ENCODE data around the gene KCND3.

KCND3 gene

GRCh38 chr1:111928531-111928930 is 60.9 kb downstream of the KCND3 start:
- H3K9me3 ChIP-seq (ENCODE audit: control insufficient read depth, insufficient read depth, low read length): no peaks in the 10 kb centered on the region
- no peak overlapping the region for H3K4me3 ChIP-seq (ENCODE audit: low read depth, low read length)
- no peak overlapping the region for H3K9ac ChIP-seq (ENCODE audit: low read depth, low read length)
- no peaks in the 10 kb centered on the region for H3K4me1 ChIP-seq (ENCODE audit: control insufficient read depth, insufficient read depth, low read length)
- no peaks in the 10 kb centered on the region for H3K27me3 ChIP-seq (ENCODE audit: control insufficient read depth, insufficient read depth, low read length)
- H3K36me3 ChIP-seq (ENCODE audit: control insufficient read depth, insufficient read depth, low read length): no peaks in the 10 kb centered on the region

GRCh38 chr1:111927652-111928051 is 61.8 kb downstream of the KCND3 start:
- Histone ChIP-seq H3K4me3 (ENCODE audit: low read depth, low read length) (no peak overlapping the region), H3K36me3 (ENCODE audit: control insufficient read depth, insufficient read depth, low read length) (no peaks in the 10 kb centered on the region), H3K9me3 (ENCODE audit: control insufficient read depth, insufficient read depth, low read length) (no peaks in the 10 kb centered on the region), H3K4me1 (ENCODE audit: control insufficient read depth, insufficient read depth, low read length) (no peaks in the 10 kb centered on the region), H3K9ac (ENCODE audit: low read depth, low read length) (no peak overlapping the region), H3K27me3 (ENCODE audit: control insufficient read depth, insufficient read depth, low read length) (no peaks in the 10 kb centered on the region)

- Histone ChIP-seq H3K27me3 (ENCODE audit: control insufficient read depth, insufficient read depth, low read length) (no peaks in the 10 kb centered on the region), H3K4me3 (ENCODE audit: low read depth, low read length) (no peak overlapping the region), H3K36me3 (ENCODE audit: control insufficient read depth, insufficient read depth, low read length) (no peaks in the 10 kb centered on the region), H3K9me3 (ENCODE audit: control insufficient read depth, insufficient read depth, low read length) (no peaks in the 10 kb centered on the region), H3K9ac (ENCODE audit: low read depth, low read length) (no peak overlapping the region), H3K4me1 (ENCODE audit: control insufficient read depth, insufficient read depth, low read length) (no peaks in the 10 kb centered on the region)
Observed at GRCh38 chr1:111924786-111925185, 64.7 kb downstream of the KCND3 start.

- no peaks in the 10 kb centered on the region for H3K9me3 ChIP-seq (ENCODE audit: control insufficient read depth, insufficient read depth, low read length)
- H3K36me3 ChIP-seq (ENCODE audit: control insufficient read depth, insufficient read depth, low read length): no peaks in the 10 kb centered on the region
- H3K27me3 ChIP-seq (ENCODE audit: control insufficient read depth, insufficient read depth, low read length): no peaks in the 10 kb centered on the region
- H3K4me3 ChIP-seq (ENCODE audit: low read depth, low read length): no peak overlapping the region
- H3K9ac ChIP-seq (ENCODE audit: low read depth, low read length): no peak overlapping the region
- H3K4me1 ChIP-seq (ENCODE audit: control insufficient read depth, insufficient read depth, low read length): no peaks in the 10 kb centered on the region
Observed at GRCh38 chr1:111923766-111924165, 65.7 kb downstream of the KCND3 start.

- H3K9me3 ChIP-seq (ENCODE audit: control insufficient read depth, insufficient read depth, low read length): no peaks in the 10 kb centered on the region
- H3K9ac ChIP-seq (ENCODE audit: low read depth, low read length): no peak overlapping the region
- no peaks in the 10 kb centered on the region for H3K36me3 ChIP-seq (ENCODE audit: control insufficient read depth, insufficient read depth, low read length)
- no peaks in the 10 kb centered on the region for H3K27me3 ChIP-seq (ENCODE audit: control insufficient read depth, insufficient read depth, low read length)
- H3K4me3 ChIP-seq (ENCODE audit: low read depth, low read length): no peak overlapping the region
- H3K4me1 ChIP-seq (ENCODE audit: control insufficient read depth, insufficient read depth, low read length): no peaks in the 10 kb centered on the region
Observed at GRCh38 chr1:111921948-111922347, 67.5 kb downstream of the KCND3 start.

- H3K36me3 ChIP-seq (ENCODE audit: control insufficient read depth, insufficient read depth, low read length): no peaks in the 10 kb centered on the region
- no peak overlapping the region for H3K9ac ChIP-seq (ENCODE audit: low read depth, low read length)
- no peak overlapping the region for H3K4me3 ChIP-seq (ENCODE audit: low read depth, low read length)
- no peaks in the 10 kb centered on the region for H3K27me3 ChIP-seq (ENCODE audit: control insufficient read depth, insufficient read depth, low read length)
- no peaks in the 10 kb centered on the region for H3K9me3 ChIP-seq (ENCODE audit: control insufficient read depth, insufficient read depth, low read length)
- H3K4me1 ChIP-seq (ENCODE audit: control insufficient read depth, insufficient read depth, low read length): no peaks in the 10 kb centered on the region
Observed at GRCh38 chr1:111920221-111921024, 69.0 kb downstream of the KCND3 start.

- Histone ChIP-seq H3K9ac (ENCODE audit: low read depth, low read length) (no peak overlapping the region), H3K36me3 (ENCODE audit: control insufficient read depth, insufficient read depth, low read length) (no peaks in the 10 kb centered on the region), H3K4me1 (ENCODE audit: control insufficient read depth, insufficient read depth, low read length) (peaks cover 3% of the 10 kb centered on the region), H3K4me3 (ENCODE audit: low read depth, low read length) (no peak overlapping the region), H3K9me3 (ENCODE audit: control insufficient read depth, insufficient read depth, low read length) (no peaks in the 10 kb centered on the region), H3K27me3 (ENCODE audit: control insufficient read depth, insufficient read depth, low read length) (no peaks in the 10 kb centered on the region)
Observed at GRCh38 chr1:111911776-111912515, 77.5 kb downstream of the KCND3 start.

GRCh38 chr1:111911061-111911460 is 78.4 kb downstream of the KCND3 start:
- H3K4me3 ChIP-seq (ENCODE audit: low read depth, low read length): no peak overlapping the region
- H3K27me3 ChIP-seq (ENCODE audit: control insufficient read depth, insufficient read depth, low read length): peaks cover 2% of the 10 kb centered on the region

GRCh38 chr1:111909030-111909429 is 80.4 kb downstream of the KCND3 start:
- Histone ChIP-seq H3K27me3 (ENCODE audit: control insufficient read depth, insufficient read depth, low read length) (peaks cover 5% of the 10 kb centered on the region), H3K9ac (ENCODE audit: low read depth, low read length) (no peak overlapping the region), H3K4me3 (ENCODE audit: low read depth, low read length) (no peak overlapping the region), H3K36me3 (ENCODE audit: control insufficient read depth, insufficient read depth, low read length) (no peaks in the 10 kb centered on the region), H3K4me1 (ENCODE audit: control insufficient read depth, insufficient read depth, low read length) (peaks cover 3% of the 10 kb centered on the region), H3K9me3 (ENCODE audit: control insufficient read depth, insufficient read depth, low read length) (no peaks in the 10 kb centered on the region)

More at GRCh38 chr1:111911061-111911460, 78.4 kb downstream of the KCND3 start:
- Histone ChIP-seq H3K36me3 (ENCODE audit: control insufficient read depth, insufficient read depth, low read length) (no peaks in the 10 kb centered on the region), H3K9ac (ENCODE audit: low read depth, low read length) (no peak overlapping the region), H3K9me3 (ENCODE audit: control insufficient read depth, insufficient read depth, low read length) (no peaks in the 10 kb centered on the region), H3K4me1 (ENCODE audit: control insufficient read depth, insufficient read depth, low read length) (peaks cover 3% of the 10 kb centered on the region)

- no peak overlapping the region for H3K4me3 ChIP-seq (ENCODE audit: low read depth, low read length)
- peaks cover 10% of the 10 kb centered on the region for H3K27me3 ChIP-seq (ENCODE audit: control insufficient read depth, insufficient read depth, low read length)
- no peak overlapping the region for H3K9ac ChIP-seq (ENCODE audit: low read depth, low read length)
- no peaks in the 10 kb centered on the region for H3K9me3 ChIP-seq (ENCODE audit: control insufficient read depth, insufficient read depth, low read length)
- peaks cover 3% of the 10 kb centered on the region for H3K4me1 ChIP-seq (ENCODE audit: control insufficient read depth, insufficient read depth, low read length)
- no peaks in the 10 kb centered on the region for H3K36me3 ChIP-seq (ENCODE audit: control insufficient read depth, insufficient read depth, low read length)
Observed at GRCh38 chr1:111908011-111908621, 81.4 kb downstream of the KCND3 start.

- H3K9ac ChIP-seq (ENCODE audit: low read depth, low read length): no peak overlapping the region
- H3K27me3 ChIP-seq (ENCODE audit: control insufficient read depth, insufficient read depth, low read length): peaks cover 13% of the 10 kb centered on the region
- no peak overlapping the region for H3K4me3 ChIP-seq (ENCODE audit: low read depth, low read length)
- H3K36me3 ChIP-seq (ENCODE audit: control insufficient read depth, insufficient read depth, low read length): no peaks in the 10 kb centered on the region
- no peaks in the 10 kb centered on the region for H3K9me3 ChIP-seq (ENCODE audit: control insufficient read depth, insufficient read depth, low read length)
- H3K4me1 ChIP-seq (ENCODE audit: control insufficient read depth, insufficient read depth, low read length): peaks cover 3% of the 10 kb centered on the region
Observed at GRCh38 chr1:111907321-111907720, 82.1 kb downstream of the KCND3 start.
